ENCODE measurements around the gene IL34.

The IL34 gene

DNA sequence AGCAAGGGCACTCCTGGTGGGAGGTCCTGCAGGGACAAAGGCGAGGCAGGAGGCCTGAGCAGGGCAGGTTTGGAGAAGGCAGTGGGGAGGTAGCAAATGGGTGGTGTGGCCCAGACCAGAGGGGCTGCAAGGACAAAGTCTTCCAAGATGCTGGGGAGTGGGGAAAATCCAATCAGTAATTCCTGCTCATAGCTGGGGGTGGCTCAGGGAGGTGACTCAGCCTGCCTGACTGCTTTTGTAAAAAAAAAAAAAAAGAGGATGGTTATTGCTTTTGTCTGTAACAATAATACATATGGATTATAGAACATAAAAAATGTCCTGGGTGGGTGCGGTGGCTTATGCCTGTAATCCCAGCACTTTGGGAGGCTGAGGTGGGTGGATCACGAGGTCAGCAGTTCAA, 5.2 kb downstream of the IL34 start:
- Histone ChIP-seq H3K4me1 (ENCODE audit: control insufficient read depth, low read depth, low read length) (peaks cover 3% of the 10 kb centered on the region), H3K9me3 (ENCODE audit: control insufficient read depth, low read depth, low read length) (no peaks in the 10 kb centered on the region), H3K36me3 (ENCODE audit: control insufficient read depth, low read depth, low read length) (no peaks in the 10 kb centered on the region), H3K27me3 (ENCODE audit: control insufficient read depth, insufficient read depth, low read length) (no peaks in the 10 kb centered on the region), H3K9ac (ENCODE audit: low read length) (no peak overlapping the region), H3K4me3 (ENCODE audit: low read length) (no peak overlapping the region), H3K27ac (ENCODE audit: low read length) (no peak overlapping the region)

DNA sequence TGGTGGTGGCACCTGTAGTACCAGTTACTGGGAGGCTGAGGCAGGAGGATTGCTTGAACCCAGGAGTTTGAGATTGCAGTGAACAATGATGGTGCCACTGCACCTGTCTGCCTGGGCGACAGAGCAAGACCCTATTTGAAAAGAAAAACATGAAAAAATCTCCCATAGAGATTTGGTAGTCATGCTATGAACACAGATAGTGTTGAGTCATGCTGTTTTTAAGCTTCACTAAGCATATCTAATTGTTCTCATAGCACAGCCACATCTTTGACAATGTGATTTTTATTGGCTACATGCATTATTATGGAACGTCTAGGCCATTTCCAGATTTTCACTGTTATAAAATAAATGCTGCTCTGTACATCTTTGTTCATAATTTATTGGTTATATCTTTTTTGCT, 6.0 kb downstream of the IL34 start:
- H3K9ac ChIP-seq (ENCODE audit: low read length) = no peak overlapping the region
- no peaks in the 10 kb centered on the region for H3K27me3 ChIP-seq (ENCODE audit: control insufficient read depth, insufficient read depth, low read length)
- H3K27ac ChIP-seq (ENCODE audit: low read length) = no peak overlapping the region
- H3K4me1 ChIP-seq (ENCODE audit: control insufficient read depth, low read depth, low read length) = peaks cover 3% of the 10 kb centered on the region
- no peak overlapping the region for H3K4me3 ChIP-seq (ENCODE audit: low read length)
- no peaks in the 10 kb centered on the region for H3K36me3 ChIP-seq (ENCODE audit: control insufficient read depth, low read depth, low read length)
- H3K9me3 ChIP-seq (ENCODE audit: control insufficient read depth, low read depth, low read length) = no peaks in the 10 kb centered on the region

DNA sequence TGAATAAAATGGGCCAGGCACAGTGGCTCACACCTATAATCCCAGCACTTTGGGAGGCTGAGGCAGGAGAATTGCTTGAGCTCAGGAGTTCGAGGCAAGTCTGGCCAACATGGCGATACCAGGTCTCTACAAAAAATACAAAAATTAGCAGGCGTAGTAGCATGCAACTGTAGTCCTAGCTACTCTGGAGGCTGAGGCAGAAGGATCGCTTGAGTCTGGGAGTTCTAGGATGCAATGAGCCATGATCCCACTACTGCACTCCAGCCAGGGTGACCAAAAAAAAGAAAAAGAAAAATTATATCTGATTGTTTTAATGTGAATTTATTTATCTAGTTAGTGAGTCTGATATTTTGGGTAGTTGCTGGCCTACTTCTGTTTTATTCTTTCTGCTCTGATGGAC, 7.0 kb downstream of the IL34 start:
- Histone ChIP-seq H3K9me3 (ENCODE audit: control insufficient read depth, low read depth, low read length) (no peaks in the 10 kb centered on the region), H3K4me3 (ENCODE audit: low read length) (no peak overlapping the region), H3K9ac (ENCODE audit: low read length) (no peak overlapping the region), H3K27me3 (ENCODE audit: control insufficient read depth, insufficient read depth, low read length) (no peaks in the 10 kb centered on the region), H3K36me3 (ENCODE audit: control insufficient read depth, low read depth, low read length) (no peaks in the 10 kb centered on the region), H3K4me1 (ENCODE audit: control insufficient read depth, low read depth, low read length) (peaks cover 3% of the 10 kb centered on the region), H3K27ac (ENCODE audit: low read length) (no peak overlapping the region)

DNA sequence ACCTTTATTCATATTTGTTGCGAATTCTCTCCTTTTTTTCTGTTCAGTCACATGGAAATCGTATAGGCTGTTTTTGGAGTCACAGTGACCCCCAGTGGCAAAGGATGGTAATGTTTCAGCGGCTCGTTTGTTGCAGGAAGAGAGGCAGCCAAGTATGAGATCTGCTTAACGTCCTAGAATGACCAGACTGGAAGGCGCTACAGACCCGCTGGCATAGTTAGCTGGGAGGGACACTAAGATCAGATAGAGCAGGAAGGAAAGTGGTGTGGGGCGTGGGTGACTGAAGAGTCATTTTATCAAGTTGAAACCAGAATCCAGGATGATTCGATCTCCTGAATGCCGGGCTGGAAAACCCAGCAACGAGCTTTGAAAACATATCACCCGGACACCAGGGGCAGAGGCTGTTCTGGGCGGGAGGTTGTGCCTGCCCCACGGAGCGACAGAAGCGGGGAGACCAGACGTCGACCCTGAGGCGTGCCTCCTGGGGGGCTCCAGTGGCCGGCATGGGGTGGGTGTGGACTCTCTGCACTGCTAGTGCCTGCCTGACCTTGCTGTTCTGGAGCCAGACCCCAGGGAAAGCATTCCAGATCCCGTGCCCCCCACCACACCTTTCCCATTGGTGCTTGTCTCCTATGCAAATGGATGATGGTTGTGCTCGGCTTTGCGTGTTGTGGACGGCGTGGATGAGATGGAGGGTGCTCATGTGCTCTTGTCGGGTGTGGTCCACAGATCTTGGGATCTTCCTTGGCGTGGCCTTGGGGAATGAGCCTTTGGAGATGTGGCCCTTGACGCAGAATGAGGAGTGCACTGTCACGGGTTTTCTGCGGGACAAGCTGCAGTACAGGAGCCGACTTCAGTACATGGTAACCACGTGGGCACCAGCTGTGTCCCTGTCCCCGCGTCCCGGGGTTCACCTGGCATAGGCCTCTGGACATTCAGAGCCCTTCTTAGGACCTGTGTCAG, 7.7 kb downstream of the IL34 start:
- H3K4me3 ChIP-seq (ENCODE audit: low read length) = no peak overlapping the region
- H3K27me3 ChIP-seq (ENCODE audit: control insufficient read depth, insufficient read depth, low read length) = no peaks in the 10 kb centered on the region
- peaks cover 3% of the 10 kb centered on the region for H3K4me1 ChIP-seq (ENCODE audit: control insufficient read depth, low read depth, low read length)
- H3K36me3 ChIP-seq (ENCODE audit: control insufficient read depth, low read depth, low read length) = no peaks in the 10 kb centered on the region
- no peaks in the 10 kb centered on the region for H3K9me3 ChIP-seq (ENCODE audit: control insufficient read depth, low read depth, low read length)
- H3K27ac ChIP-seq (ENCODE audit: low read length) = no peak overlapping the region
- H3K9ac ChIP-seq (ENCODE audit: low read length) = no peak overlapping the region

DNA sequence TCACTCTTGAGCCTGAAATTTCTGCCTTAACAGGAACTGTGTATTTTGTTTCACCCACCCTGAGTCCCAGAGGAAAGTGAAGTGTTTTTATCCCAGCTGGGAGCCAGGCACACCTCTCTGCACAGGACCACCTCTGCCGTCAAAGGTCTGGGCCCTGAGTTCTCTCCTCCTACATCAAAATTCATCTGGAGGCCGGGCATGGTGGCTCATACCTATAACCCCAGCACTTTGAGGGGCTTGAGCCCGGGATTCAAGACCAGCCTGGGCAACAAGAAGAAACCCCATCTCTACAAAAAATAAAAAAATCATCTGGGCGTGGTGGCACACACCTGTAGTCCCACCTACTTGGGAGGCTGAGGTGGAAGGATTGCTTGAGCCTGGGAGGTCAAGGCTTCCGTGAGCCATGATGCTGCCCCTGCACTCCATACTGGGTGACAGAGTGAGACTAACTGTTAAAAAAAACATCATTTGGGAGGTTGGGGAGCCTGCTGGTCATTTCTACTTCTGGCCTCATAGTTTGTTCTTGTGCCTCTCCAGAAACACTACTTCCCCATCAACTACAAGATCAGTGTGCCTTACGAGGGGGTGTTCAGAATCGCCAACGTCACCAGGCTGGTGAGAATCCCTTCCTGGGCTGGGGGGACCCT, 9.8 kb downstream of the IL34 start:
- H3K4me1 ChIP-seq (ENCODE audit: control insufficient read depth, low read depth, low read length) = peaks cover 3% of the 10 kb centered on the region
- H3K9me3 ChIP-seq (ENCODE audit: control insufficient read depth, low read depth, low read length) = no peaks in the 10 kb centered on the region
- no peaks in the 10 kb centered on the region for H3K27me3 ChIP-seq (ENCODE audit: control insufficient read depth, insufficient read depth, low read length)
- no peak overlapping the region for H3K4me3 ChIP-seq (ENCODE audit: low read length)
- H3K27ac ChIP-seq (ENCODE audit: low read length) = no peak overlapping the region
- H3K9ac ChIP-seq (ENCODE audit: low read length) = no peak overlapping the region
- H3K36me3 ChIP-seq (ENCODE audit: control insufficient read depth, low read depth, low read length) = no peaks in the 10 kb centered on the region

DNA sequence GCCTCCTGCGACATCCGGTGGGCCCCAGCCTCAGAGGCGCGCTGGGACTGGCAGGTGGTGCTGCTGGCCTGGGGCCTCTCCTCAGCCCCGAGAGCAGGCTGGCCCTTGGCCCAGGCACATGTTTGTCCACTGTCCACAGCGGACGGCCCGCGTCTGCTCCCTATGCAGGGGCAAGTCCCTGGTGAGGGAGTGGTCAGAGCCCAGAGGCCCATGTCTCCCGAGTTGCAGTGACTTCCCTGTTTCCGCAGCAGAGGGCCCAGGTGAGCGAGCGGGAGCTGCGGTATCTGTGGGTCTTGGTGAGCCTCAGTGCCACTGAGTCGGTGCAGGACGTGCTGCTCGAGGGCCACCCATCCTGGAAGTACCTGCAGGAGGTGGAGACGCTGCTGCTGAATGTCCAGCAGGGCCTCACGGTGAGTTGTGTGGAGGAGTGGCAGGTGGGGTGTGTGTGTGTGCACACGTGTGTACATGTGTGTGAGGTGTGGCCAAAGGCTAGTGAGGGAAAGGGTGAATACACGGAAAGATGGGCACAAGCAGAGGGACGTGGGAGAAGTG, 10.4 kb downstream of the IL34 start:
- Histone ChIP-seq H3K9me3 (ENCODE audit: control insufficient read depth, low read depth, low read length) (no peaks in the 10 kb centered on the region), H3K4me3 (ENCODE audit: low read length) (no peak overlapping the region), H3K4me1 (ENCODE audit: control insufficient read depth, low read depth, low read length) (peaks cover 3% of the 10 kb centered on the region), H3K27ac (ENCODE audit: low read length) (no peak overlapping the region), H3K27me3 (ENCODE audit: control insufficient read depth, insufficient read depth, low read length) (no peaks in the 10 kb centered on the region), H3K9ac (ENCODE audit: low read length) (no peak overlapping the region), H3K36me3 (ENCODE audit: control insufficient read depth, low read depth, low read length) (no peaks in the 10 kb centered on the region)

DNA sequence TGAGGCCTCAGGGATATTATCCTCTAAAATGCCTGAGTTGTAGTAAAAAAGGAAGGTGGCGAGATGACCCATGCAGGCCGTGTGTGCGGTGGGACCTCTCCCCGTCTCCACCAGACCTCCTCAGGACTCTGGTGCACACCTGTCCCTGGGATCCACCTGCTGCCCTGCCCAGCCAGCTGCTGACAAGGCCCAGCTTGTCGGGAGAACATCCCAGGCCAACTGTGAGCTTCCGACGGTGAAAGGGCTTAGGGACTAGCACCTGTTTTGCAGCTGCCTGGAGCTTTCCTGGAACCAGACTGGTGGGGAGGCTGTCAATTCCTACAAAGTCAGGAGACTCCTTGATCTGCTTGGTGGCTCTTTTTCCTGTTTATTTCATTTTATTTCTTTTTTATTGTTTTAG, 11.6 kb downstream of the IL34 start:
- Histone ChIP-seq H3K4me3 (ENCODE audit: low read length) (no peak overlapping the region), H3K9me3 (ENCODE audit: control insufficient read depth, low read depth, low read length) (no peaks in the 10 kb centered on the region), H3K4me1 (ENCODE audit: control insufficient read depth, low read depth, low read length) (peaks cover 3% of the 10 kb centered on the region), H3K27me3 (ENCODE audit: control insufficient read depth, insufficient read depth, low read length) (no peaks in the 10 kb centered on the region), H3K27ac (ENCODE audit: low read length) (no peak overlapping the region), H3K36me3 (ENCODE audit: control insufficient read depth, low read depth, low read length) (no peaks in the 10 kb centered on the region), H3K9ac (ENCODE audit: low read length) (no peak overlapping the region)

DNA sequence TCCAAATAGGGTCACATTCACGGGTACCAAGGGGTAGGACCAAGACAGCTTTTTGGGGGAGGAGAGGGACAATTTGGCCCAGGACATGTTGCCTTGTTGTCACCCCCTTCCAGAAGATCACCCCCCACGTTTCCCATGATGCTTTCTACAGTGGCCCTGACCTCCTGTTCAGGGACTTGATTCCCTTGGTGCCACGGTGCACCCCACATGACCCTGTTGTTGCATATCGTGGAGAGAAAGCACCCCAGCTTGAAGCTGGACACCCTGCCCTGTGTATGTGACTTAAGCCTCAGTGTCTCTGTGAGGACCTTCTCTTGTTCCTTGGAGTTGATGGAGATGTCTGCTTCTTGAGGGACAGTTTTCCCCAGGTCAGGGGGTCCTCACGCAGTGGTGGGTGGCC, 12.6 kb downstream of the IL34 start:
- H3K4me3 ChIP-seq (ENCODE audit: low read length) = no peak overlapping the region

DNA sequence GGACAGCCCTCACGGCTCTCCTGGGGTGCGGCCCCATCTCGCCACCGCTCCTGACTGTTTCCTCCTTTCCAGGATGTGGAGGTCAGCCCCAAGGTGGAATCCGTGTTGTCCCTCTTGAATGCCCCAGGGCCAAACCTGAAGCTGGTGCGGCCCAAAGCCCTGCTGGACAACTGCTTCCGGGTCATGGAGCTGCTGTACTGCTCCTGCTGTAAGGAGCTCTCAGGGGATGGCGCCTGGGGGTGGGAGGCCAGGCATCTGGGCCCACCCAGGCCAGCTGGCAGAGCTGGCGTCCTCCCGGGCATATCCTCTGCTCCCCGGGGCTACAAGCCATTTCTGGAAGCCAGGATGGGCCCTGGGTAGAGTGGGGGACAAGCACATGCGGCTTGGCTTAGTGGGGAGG, 13.2 kb downstream of the IL34 start:
- Histone ChIP-seq H3K27me3 (ENCODE audit: control insufficient read depth, insufficient read depth, low read length) (no peaks in the 10 kb centered on the region), H3K4me3 (ENCODE audit: low read length) (no peak overlapping the region), H3K9ac (ENCODE audit: low read length) (no peak overlapping the region), H3K9me3 (ENCODE audit: control insufficient read depth, low read depth, low read length) (no peaks in the 10 kb centered on the region), H3K27ac (ENCODE audit: low read length) (no peak overlapping the region), H3K36me3 (ENCODE audit: control insufficient read depth, low read depth, low read length) (no peaks in the 10 kb centered on the region), H3K4me1 (ENCODE audit: control insufficient read depth, low read depth, low read length) (no peaks in the 10 kb centered on the region)

More for the DNA sequence above, 12.6 kb downstream of the IL34 start:
- Histone ChIP-seq H3K27me3 (ENCODE audit: control insufficient read depth, insufficient read depth, low read length) (no peaks in the 10 kb centered on the region), H3K36me3 (ENCODE audit: control insufficient read depth, low read depth, low read length) (no peaks in the 10 kb centered on the region), H3K4me1 (ENCODE audit: control insufficient read depth, low read depth, low read length) (peaks cover 1% of the 10 kb centered on the region), H3K9ac (ENCODE audit: low read length) (no peak overlapping the region), H3K27ac (ENCODE audit: low read length) (no peak overlapping the region), H3K9me3 (ENCODE audit: control insufficient read depth, low read depth, low read length) (no peaks in the 10 kb centered on the region)

DNA sequence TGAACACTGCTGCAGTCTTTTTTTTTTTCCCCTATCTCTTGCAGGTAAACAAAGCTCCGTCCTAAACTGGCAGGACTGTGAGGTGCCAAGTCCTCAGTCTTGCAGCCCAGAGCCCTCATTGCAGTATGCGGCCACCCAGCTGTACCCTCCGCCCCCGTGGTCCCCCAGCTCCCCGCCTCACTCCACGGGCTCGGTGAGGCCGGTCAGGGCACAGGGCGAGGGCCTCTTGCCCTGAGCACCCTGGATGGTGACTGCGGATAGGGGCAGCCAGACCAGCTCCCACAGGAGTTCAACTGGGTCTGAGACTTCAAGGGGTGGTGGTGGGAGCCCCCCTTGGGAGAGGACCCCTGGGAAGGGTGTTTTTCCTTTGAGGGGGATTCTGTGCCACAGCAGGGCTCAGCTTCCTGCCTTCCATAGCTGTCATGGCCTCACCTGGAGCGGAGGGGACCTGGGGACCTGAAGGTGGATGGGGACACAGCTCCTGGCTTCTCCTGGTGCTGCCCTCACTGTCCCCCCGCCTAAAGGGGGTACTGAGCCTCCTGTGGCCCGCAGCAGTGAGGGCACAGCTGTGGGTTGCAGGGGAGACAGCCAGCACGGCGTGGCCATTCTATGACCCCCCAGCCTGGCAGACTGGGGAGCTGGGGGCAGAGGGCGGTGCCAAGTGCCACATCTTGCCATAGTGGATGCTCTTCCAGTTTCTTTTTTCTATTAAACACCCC, 13.8 kb downstream of the IL34 start:
- H3K36me3 ChIP-seq (ENCODE audit: control insufficient read depth, low read depth, low read length) = peaks cover 1% of the 10 kb centered on the region
- H3K9me3 ChIP-seq (ENCODE audit: control insufficient read depth, low read depth, low read length) = no peaks in the 10 kb centered on the region
- no peaks in the 10 kb centered on the region for H3K4me1 ChIP-seq (ENCODE audit: control insufficient read depth, low read depth, low read length)
- H3K4me3 ChIP-seq (ENCODE audit: low read length) = no peak overlapping the region
- H3K9ac ChIP-seq (ENCODE audit: low read length) = no peak overlapping the region
- no peak overlapping the region for H3K27ac ChIP-seq (ENCODE audit: low read length)
- no peaks in the 10 kb centered on the region for H3K27me3 ChIP-seq (ENCODE audit: control insufficient read depth, insufficient read depth, low read length)

DNA sequence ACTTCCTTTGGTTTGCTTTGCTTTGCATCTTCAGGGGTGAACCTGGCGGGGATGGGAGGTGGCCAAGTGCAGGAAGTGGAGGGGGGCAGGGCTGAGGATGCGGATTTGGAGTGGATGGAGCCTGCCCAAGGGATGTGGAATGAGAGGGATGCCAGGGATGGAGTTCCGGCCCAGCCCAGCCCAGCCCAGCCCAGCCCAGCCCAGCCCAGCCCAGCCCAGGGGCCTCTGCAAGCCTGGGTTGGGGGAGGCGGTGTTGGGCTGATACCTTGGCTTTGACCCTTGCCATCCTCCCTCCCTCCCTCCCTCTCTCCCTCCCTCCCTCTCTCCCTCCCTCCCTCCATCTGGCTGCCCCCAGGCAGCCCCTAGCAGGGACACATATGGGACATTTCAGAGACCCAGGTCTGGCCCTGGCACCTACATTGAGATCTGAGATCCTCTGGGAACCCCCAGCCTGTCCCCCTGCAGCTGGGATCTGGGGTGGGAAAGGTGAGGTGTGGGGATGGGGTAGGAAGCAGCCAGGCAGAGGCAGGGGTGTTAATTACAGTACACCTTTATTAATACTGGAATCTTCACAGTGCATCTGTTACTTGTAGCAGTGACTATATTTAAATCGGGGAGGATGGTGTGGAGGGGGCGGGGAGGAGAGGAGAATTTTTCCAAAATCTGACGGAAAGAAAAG, 14.5 kb downstream of the IL34 start:
- Histone ChIP-seq H3K27me3 (ENCODE audit: control insufficient read depth, insufficient read depth, low read length) (no peaks in the 10 kb centered on the region), H3K27ac (ENCODE audit: low read length) (no peak overlapping the region), H3K36me3 (ENCODE audit: control insufficient read depth, low read depth, low read length) (peaks cover 3% of the 10 kb centered on the region), H3K9ac (ENCODE audit: low read length) (no peak overlapping the region), H3K4me1 (ENCODE audit: control insufficient read depth, low read depth, low read length) (no peaks in the 10 kb centered on the region), H3K9me3 (ENCODE audit: control insufficient read depth, low read depth, low read length) (no peaks in the 10 kb centered on the region), H3K4me3 (ENCODE audit: low read length) (no peak overlapping the region)

Measured in iPS-18a (cell line).